Mesenchymal stem cell (in vitro differentiated cells and primary cell): Measurements from ENCODE around the gene CAPN11.

Experiments used
- DNase-seq: peaks from one replicate; pipeline ENCODE4 v3.0.0-alpha.2; 2013
- H2AFZ ChIP-seq: one replicate; pipeline ENCODE4 v1.6.1; 2013; ENCODE audit warnings: low read depth, mild to moderate bottlenecking, control low read depth, inconsistent platforms, low read length, moderate library complexity
- H2AK5ac ChIP-seq: 2 replicates; pipeline ENCODE4 v1.6.1; 2013; ENCODE audit warnings: low read length, moderate library complexity, mild to moderate bottlenecking, inconsistent platforms; ENCODE audit not compliant: severe bottlenecking
- H2BK120ac ChIP-seq: one replicate; pipeline ENCODE4 v1.6.1; 2013; ENCODE audit warnings: low read depth, mild to moderate bottlenecking, inconsistent platforms, low read length, moderate library complexity
- H2BK12ac ChIP-seq, 2 experiments: one replicate each; pipeline ENCODE4 v1.6.1; 2013; ENCODE audit warnings: inconsistent platforms in 2 of 2, low read length in 2 of 2, mild to moderate bottlenecking in 2 of 2, moderate library complexity in 2 of 2, control low read depth in 1 of 2
- H2BK15ac ChIP-seq: one replicate; pipeline ENCODE4 v1.6.1; 2013; ENCODE audit warnings: mild to moderate bottlenecking, low read depth, inconsistent platforms; ENCODE audit not compliant: poor library complexity, severe bottlenecking
- H2BK5ac ChIP-seq: 2 replicates; pipeline ENCODE4 v1.6.1; 2013; ENCODE audit warnings: low read depth, mild to moderate bottlenecking, low read length, control low read depth, inconsistent platforms; ENCODE audit not compliant: poor library complexity, severe bottlenecking
- H3K14ac ChIP-seq, 2 experiments: one replicate each; pipeline ENCODE4 v1.6.1; 2013; ENCODE audit warnings: inconsistent platforms in 2 of 2, low read length in 2 of 2, control low read depth in 1 of 2, mild to moderate bottlenecking in 1 of 2, moderate library complexity in 1 of 2
- H3K18ac ChIP-seq, 2 experiments: one replicate each; pipeline ENCODE4 v1.6.1; 2013; ENCODE audit warnings: inconsistent platforms in 2 of 2, low read length in 2 of 2, control low read depth in 1 of 2, low read depth in 1 of 2, mild to moderate bottlenecking in 1 of 2
- H3K23ac ChIP-seq, 2 experiments: one replicate each; pipeline ENCODE4 v1.6.1; 2013; ENCODE audit warnings: inconsistent platforms in 2 of 2, low read length in 2 of 2, mild to moderate bottlenecking in 2 of 2, moderate library complexity in 2 of 2, control low read depth in 1 of 2
- H3K27ac ChIP-seq: 2 replicates; pipeline ENCODE4 v1.5.1; 2013; ENCODE audit warnings: mild to moderate bottlenecking, moderate library complexity, low read length, control low read depth, inconsistent platforms; ENCODE audit not compliant: poor library complexity, severe bottlenecking
- H3K27me3 ChIP-seq, 2 experiments: 2 replicates each; pipeline versions ENCODE4 v1.6.1 to v1.7.0; 2013; ENCODE audit warnings: low read length in 2 of 2, mild to moderate bottlenecking in 2 of 2, moderate library complexity in 2 of 2, control low read depth in 1 of 2, inconsistent platforms in 1 of 2; ENCODE audit not compliant: control insufficient read depth in 1 of 2, insufficient read depth in 1 of 2
- H3K36me3 ChIP-seq, 2 experiments: 2 replicates each; pipeline versions ENCODE4 v1.6.1 to v1.7.0; 2013; ENCODE audit warnings: low read length in 2 of 2, control low read depth in 1 of 2, inconsistent platforms in 1 of 2, low read depth in 1 of 2, mild to moderate bottlenecking in 1 of 2; ENCODE audit not compliant: insufficient read depth in 2 of 2, control insufficient read depth in 1 of 2
- H3K4ac ChIP-seq, 2 experiments: one replicate each; pipeline ENCODE4 v1.6.1; 2013; ENCODE audit warnings: inconsistent platforms in 2 of 2, low read length in 2 of 2, mild to moderate bottlenecking in 2 of 2, moderate library complexity in 2 of 2, control low read depth in 1 of 2, low read depth in 1 of 2
- H3K4me1 ChIP-seq: 2 replicates; pipeline ENCODE4 v1.6.1; 2013; ENCODE audit warnings: low read depth, low read length, control low read depth; ENCODE audit not compliant: control insufficient read depth, insufficient read depth
- H3K4me2 ChIP-seq: 2 replicates; pipeline ENCODE4 v1.6.1; 2013; ENCODE audit warnings: low read length, mild to moderate bottlenecking, inconsistent platforms; ENCODE audit not compliant: poor library complexity, severe bottlenecking
- H3K4me3 ChIP-seq, 2 experiments: 2 replicates each; pipeline versions ENCODE4 v1.5.1 to v1.7.0; 2013; ENCODE audit warnings: low read length in 2 of 2, mild to moderate bottlenecking in 2 of 2, control low read depth in 1 of 2, low read depth in 1 of 2; ENCODE audit not compliant: insufficient read depth in 1 of 2
- H3K79me1 ChIP-seq: replicated peaks from 2 replicates; pipeline ENCODE4 v1.6.1; 2013; ENCODE audit warnings: mild to moderate bottlenecking, control low read depth, low read length, inconsistent platforms; ENCODE audit not compliant: poor library complexity, severe bottlenecking
- H3K9ac ChIP-seq: 2 replicates; pipeline ENCODE4 v1.7.0; 2013; ENCODE audit warnings: mild to moderate bottlenecking, low read length, moderate library complexity
- H3K9me3 ChIP-seq: 2 replicates; pipeline ENCODE4 v1.7.0; 2013; ENCODE audit warnings: mild to moderate bottlenecking, low read length; ENCODE audit not compliant: control insufficient read depth
- H4K8ac ChIP-seq: one replicate; pipeline ENCODE4 v1.6.1; 2013; ENCODE audit warnings: inconsistent platforms, mild to moderate bottlenecking, low read length, moderate library complexity
- H4K91ac ChIP-seq: one replicate; pipeline ENCODE4 v1.6.1; 2013; ENCODE audit warnings: mild to moderate bottlenecking, low read length, inconsistent platforms
- WGBS: methylation state at CpG from one replicate; pipeline ENCODE4 v1.1.7; 2013; ENCODE audit warnings: mixed read lengths; 5-methylcytosine and 5-hydroxymethylcytosine counted together

CAPN11 gene

GRCh38 chr6:44223319-44224028, 64.9 kb downstream of the CAPN11 start, which contains the start of gene SLC29A1:
TSS of gene SLC29A1 (plus strand) at chr6:44223595. CDS start at chr6:44227314, 3,719 bp downstream.
- peak within 1 kb of the TSS in 1 of 2 experiments; percentile 87 for H3K23ac ChIP-seq
- peak within 1 kb of the TSS; percentile 29 to 59 for H3K18ac ChIP-seq
- no peak within 1 kb of the TSS for H2BK120ac ChIP-seq
- peak within 1 kb of the TSS; percentile 94 for H3K4me2 ChIP-seq
- H3K4me3 ChIP-seq = peak within 1 kb of the TSS; percentile 67 to 78
- no peaks in the 10 kb centered on the region for H3K9me3 ChIP-seq
- peak within 1 kb of the TSS; percentile 55 to 75 for H2BK12ac ChIP-seq
- H2AK5ac ChIP-seq = peak within 1 kb of the TSS; percentile 36
- H3K9ac ChIP-seq = peak within 1 kb of the TSS; percentile 56
- H3K4ac ChIP-seq = peak within 1 kb of the TSS in 1 of 2 experiments; percentile 47
- H3K4me1 ChIP-seq = peaks cover 47% of the 10 kb centered on the region
- peaks cover 0 to 3% of the 10 kb centered on the region in 2 experiments for H3K36me3 ChIP-seq
- peak within 1 kb of the TSS in 1 of 2 experiments; percentile 74 for H3K14ac ChIP-seq
- no peak within 1 kb of the TSS for H4K91ac ChIP-seq
- peak within 1 kb of the TSS; percentile 84 for H2AFZ ChIP-seq
- DNase-seq = peak; percentile 47
- peak within 1 kb of the TSS; percentile 34 for H3K27ac ChIP-seq
- peaks cover 26% of the 10 kb centered on the region for H3K79me1 ChIP-seq
- H3K27me3 ChIP-seq = no peaks in the 10 kb centered on the region
- H4K8ac ChIP-seq = peak within 1 kb of the TSS; percentile 75
- peak within 1 kb of the TSS; percentile 33 for H2BK5ac ChIP-seq
- whole genome bisulfite sequencing = under 1% methylated on average over 35 of the region's 73 CpGs
- peak within 1 kb of the TSS; percentile 9 for H2BK15ac ChIP-seq

DNA sequence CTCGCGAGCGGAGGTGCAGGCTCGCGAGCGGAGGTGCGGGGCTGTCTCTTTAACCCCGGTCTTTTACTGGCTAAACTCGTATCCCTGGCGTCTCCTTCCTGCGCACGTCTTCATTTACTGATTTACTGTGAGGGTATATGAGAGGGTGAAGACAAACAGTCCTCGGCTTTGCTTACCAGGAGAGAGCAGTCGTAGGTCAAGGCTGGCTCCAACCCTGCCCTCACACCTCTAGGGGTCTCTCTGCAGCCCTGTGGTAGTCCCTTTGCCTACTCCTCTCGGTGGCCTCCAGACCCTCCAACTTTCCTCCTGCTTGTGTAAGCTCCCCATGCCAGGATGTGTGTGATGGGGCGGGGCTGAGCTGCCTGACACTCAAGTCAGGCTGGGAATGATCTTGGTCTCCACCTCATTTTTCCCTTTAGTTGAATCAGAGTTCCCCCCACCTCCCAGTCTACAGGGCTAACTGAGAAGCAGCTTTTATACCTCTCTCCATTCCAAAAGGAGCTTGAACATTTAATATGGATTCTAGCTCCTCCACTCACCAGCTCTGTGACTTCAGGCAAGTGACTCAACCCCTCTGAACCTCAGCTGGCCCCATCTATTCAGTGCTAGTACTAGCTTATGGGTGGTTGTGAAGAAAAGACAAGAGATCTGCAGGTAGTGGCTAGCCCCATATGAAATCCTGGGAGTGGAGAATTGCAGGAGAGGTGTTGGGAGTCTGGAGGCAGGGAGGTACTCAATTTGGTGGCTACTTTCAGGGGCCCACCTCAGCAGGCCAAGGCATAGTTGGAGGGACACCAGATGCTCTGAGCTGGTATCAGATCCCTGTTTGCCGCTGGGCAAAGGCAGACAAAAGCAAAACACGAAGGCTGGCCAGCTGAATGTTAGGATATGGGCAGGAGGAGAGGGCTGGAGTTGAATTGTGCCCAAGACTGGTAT, 65.7 kb downstream of the CAPN11 start:
- no peaks in the 10 kb centered on the region for H3K9me3 ChIP-seq
- H3K4me3 ChIP-seq = peak overlapping the region; percentile 67 to 78
- peaks cover 45% of the 10 kb centered on the region for H3K4me1 ChIP-seq
- H3K23ac ChIP-seq = no peak overlapping the region
- peak overlapping the region in 1 of 2 experiments; percentile 61 for H2BK12ac ChIP-seq
- no peak for DNase-seq
- H2BK15ac ChIP-seq = peak overlapping the region; percentile 48
- no peak overlapping the region for H4K8ac ChIP-seq
- H2BK120ac ChIP-seq = no peak overlapping the region
- no peak overlapping the region for H3K18ac ChIP-seq
- peak overlapping the region; percentile 56 for H3K9ac ChIP-seq
- no peak overlapping the region for H3K4ac ChIP-seq
- no peak overlapping the region for H3K27ac ChIP-seq
- 26% methylated on average over 6 of the region's 18 CpGs for WGBS
- peaks cover 29% of the 10 kb centered on the region for H3K79me1 ChIP-seq
- no peak overlapping the region for H2AFZ ChIP-seq
- H3K36me3 ChIP-seq = peaks cover 0 to 11% of the 10 kb centered on the region in 2 experiments
- H2BK5ac ChIP-seq = no peak overlapping the region
- H3K14ac ChIP-seq = peak overlapping the region in 1 of 2 experiments; percentile 57
- no peak overlapping the region for H2AK5ac ChIP-seq
- H4K91ac ChIP-seq = no peak overlapping the region
- no peaks in the 10 kb centered on the region for H3K27me3 ChIP-seq
- peak overlapping the region; percentile 94 for H3K4me2 ChIP-seq

DNA sequence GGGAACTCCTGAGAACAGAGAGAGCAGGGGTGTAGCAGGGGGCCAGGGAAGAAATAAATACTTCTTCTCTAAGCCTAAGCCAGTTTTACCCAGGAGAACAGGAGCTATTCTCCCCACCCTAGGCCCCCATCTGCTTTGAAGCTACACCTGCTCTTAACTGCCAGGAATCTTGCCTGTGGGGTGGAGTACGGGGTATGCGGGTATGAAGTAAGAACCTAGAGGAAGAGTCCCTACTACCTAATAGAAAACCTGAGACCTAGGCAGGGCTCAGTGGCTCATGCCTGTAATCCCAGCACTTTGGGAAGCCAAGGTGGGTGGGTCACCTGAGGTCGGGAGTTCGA, 66.3 kb downstream of the CAPN11 start:
- H3K4me1 ChIP-seq = peaks cover 43% of the 10 kb centered on the region
- no peak overlapping the region for H3K4me2 ChIP-seq
- H3K4ac ChIP-seq = no peak overlapping the region
- H3K27ac ChIP-seq = no peak overlapping the region
- no peak overlapping the region for H2BK120ac ChIP-seq
- H2AFZ ChIP-seq = no peak overlapping the region
- H3K18ac ChIP-seq = no peak overlapping the region
- H2BK15ac ChIP-seq = peak overlapping the region; percentile 48
- H3K79me1 ChIP-seq = peaks cover 31% of the 10 kb centered on the region
- no peaks in the 10 kb centered on the region for H3K27me3 ChIP-seq
- WGBS = 100% methylated on average over 2 of the region's 4 CpGs
- no peak overlapping the region for H4K8ac ChIP-seq
- DNase-seq = no peak
- no peak overlapping the region for H2BK12ac ChIP-seq
- H3K4me3 ChIP-seq = no peak overlapping the region
- H3K36me3 ChIP-seq = peaks cover 0 to 18% of the 10 kb centered on the region in 2 experiments
- no peak overlapping the region for H3K14ac ChIP-seq
- no peak overlapping the region for H3K23ac ChIP-seq
- no peak overlapping the region for H2BK5ac ChIP-seq
- no peak overlapping the region for H2AK5ac ChIP-seq
- no peak overlapping the region for H3K9ac ChIP-seq
- no peaks in the 10 kb centered on the region for H3K9me3 ChIP-seq
- H4K91ac ChIP-seq = no peak overlapping the region
